Activated CD4-positive, alpha-beta T cell treated with anti-CD3 and anti-CD28 coated beads, Interleukin-2, amount 50 U/mL, for 24 hours (primary cell): ENCODE results near the gene MYO5B.

ENCODE experiments used
- DNase-seq, 2 donors: peaks; one replicate each; pipeline ENCODE4 v3.0.0-alpha.2; 2020; ENCODE audit warnings: low read depth in 1 of 2, low spot score in 1 of 2

The MYO5B gene

DNA sequence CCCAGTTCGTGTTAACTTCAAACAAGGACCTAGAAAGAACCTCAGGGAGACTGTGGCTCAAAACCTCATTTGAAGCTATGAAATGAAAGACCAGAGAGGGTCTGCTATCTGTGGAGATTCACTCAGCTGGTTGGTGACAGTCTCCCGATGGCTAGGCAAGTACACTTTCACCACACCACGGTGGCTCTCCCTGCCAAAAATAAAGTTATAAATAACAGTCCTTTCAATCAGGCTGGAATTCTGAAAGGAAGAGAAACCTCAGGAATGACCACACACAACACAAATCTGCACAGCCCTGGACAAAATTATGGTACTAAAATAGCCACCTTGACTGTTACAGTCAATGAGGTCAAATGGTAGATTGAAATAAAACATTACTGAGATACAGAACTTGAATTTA, 221.4 kb downstream of the MYO5B start:
- DNase-seq, result no peak

DNA sequence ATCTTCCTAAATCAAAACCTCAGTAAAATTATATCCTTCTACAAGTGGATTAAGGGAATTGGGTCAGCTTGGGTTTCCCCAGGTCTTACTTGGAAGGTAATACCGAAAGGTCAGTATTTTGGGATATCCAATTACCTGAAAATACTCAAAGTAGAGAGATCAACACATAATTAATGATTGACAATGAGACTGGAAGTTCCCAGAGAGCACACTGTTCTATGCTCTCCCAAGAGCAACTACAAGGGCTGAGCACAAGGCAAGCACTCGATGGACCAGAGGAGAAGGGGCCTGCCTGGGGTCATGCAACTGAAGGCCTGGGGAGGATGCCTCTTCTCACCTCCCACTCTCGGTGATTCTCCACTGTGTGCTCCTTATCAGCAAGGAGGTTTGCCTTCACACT, 222.4 kb downstream of the MYO5B start:
- no peak for DNase-seq

DNA sequence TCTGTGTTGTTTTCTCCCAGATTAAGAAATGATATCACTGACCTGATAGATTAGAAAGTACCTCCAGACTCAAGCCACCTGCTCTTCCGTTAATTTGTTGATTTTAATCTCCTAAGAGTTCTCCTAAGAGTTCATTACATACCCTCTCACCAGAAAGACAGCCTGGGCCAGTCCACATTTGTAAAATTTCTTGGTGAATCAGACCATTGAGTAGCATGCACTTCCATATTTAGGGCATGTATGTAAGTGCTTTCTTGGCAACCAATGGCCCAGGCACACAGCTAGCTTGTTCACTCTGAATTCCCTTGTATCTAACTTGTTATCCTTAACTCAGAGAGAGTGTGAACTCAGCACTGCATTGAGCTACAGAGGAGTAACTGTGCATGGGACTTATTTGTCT, 223.5 kb downstream of the MYO5B start:
- DNase-seq, result no peak

DNA sequence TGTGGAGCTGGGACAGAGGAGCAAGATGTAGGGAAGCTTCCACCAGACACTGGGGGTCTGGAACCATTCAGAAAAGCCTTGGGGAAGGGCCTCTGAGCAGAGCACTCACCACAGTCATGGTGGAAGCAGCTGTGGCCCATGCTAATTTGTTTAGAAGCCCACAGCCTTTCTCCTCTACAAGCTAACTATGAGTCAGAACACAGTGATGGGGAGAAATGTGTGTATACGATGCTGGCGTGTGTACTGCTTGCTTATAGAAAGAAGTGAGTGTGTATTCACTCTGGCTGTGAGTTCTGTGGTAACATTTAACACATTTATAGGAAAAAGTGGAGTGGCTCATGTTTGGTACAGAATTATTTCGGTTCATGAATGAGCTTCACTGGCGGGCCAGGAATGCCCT, 224.6 kb downstream of the MYO5B start:
- no peak for DNase-seq

DNA sequence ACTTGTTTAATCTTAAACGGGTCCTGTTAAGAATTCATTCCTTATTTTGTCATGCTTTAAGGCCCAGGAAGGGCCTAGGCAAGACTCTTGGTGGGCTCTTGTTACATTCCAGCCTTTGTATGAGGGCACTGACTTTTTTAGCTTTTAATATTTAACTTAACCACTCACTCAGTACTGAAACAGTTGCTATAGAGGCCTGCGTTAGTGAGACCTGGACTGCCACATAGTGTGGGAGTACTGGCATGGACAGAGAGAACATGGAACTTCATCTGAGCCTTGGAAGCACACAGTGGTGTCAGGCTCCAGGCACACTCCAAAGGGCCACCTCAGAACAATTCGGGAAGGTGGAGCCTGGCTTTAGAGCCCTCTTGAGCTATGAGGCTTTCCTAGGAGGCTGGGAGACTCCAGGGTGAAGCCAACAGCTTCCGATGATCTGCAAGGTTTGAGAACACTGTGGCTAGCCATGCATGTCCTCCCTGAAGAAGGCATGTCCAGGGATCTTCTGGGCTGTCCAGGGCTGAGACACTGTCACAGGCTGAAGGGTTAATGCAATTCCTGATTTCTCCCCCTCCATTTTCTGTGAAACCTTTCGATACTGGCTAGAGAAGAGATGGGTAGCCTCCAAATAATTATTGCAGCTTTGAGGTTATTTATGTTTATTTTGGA, 226.2 kb downstream of the MYO5B start:
- DNase-seq, result no peak

- DNase-seq, result no peak
Measured at GRCh38 chr18:49967636-49968313, 227.2 kb downstream of the MYO5B start.

- DNase-seq, result no peak
Measured at GRCh38 chr18:49967171-49967570, 227.8 kb downstream of the MYO5B start.

DNA sequence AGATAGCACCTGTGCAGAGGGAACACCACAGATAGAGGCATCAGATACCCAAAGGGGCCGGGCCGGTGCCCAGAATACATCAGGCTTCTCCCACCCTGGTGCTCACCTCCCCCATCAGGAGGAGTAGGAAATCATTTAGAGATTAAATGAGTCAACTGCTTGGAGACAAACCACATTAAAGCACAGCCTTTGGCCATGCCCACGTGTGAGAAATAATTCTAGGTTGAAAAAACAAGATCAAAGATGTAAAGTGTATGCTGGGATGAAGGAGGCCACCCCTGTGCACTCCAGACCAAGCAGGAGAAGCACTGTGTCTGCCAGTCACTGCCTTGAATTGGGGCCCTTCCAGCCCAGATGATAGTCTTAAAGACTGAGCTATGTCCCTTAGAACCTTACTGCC, 228.9 kb downstream of the MYO5B start:
- DNase-seq, result no peak

DNA sequence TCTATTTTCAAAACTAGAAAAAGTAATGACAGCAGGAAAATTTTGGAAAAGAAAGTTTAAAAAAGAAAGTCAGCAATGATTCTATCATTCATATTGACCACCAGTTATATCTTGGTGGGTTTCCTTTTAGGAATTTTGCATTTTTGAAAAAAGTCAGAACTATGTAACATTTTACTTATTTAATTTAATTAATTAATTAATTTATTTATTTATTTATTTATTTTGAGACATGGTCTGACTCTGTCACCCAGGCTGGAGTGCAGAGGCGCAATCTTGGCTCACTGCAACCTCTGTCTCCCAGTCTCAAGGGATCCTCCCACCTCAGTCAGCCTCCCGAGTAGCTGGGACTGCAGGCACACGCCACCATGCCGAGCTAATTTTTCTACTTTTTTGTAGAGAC, 231.7 kb downstream of the MYO5B start:
- no peak for DNase-seq

- no peak for DNase-seq
Measured at GRCh38 chr18:49961271-49961670, 233.7 kb downstream of the MYO5B start.

DNA sequence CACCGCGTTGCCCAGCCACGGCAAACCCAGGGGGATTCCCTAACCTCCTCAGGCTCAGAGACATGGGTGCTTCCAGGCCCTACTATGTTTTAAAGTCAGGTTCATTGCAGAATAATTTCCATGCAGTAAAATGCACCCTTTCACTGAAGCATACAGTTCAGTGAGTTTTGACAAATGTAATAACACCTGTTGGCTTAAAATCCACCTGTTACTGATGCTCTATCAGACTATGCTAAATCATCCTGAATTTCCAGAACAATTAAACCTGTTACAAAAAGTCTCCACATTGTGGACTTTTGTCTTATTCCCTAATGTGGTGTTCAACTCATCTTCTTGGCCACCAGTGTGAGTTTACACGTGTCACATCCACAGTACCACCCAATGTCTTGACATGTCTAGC, 234.6 kb downstream of the MYO5B start:
- no peak for DNase-seq

DNA sequence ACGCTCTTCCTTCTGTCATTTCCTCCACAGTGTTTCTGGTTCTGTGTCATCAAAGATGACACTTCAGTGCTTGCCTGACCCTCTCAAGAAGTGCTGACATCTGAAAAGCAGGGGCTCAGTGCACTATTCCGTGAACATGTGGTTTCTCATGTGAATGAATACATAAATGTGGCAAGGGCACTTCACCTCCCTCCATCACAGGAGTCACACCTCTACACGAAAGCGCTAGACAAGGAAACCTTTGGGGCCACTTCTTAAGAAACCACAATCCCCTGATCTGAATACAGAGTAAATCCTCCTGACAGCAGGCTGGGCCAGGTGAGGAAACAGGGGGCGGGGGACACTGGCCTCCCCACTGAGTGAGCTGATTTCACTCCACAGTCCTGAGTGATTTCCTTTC, 235.8 kb downstream of the MYO5B start:
- DNase-seq, result no peak

- DNase-seq, result no peak
Measured at GRCh38 chr18:49955263-49955662, 239.7 kb downstream of the MYO5B start.

GRCh38 chr18:49953391-49953790, 241.6 kb downstream of the MYO5B start:
- no peak for DNase-seq

DNA sequence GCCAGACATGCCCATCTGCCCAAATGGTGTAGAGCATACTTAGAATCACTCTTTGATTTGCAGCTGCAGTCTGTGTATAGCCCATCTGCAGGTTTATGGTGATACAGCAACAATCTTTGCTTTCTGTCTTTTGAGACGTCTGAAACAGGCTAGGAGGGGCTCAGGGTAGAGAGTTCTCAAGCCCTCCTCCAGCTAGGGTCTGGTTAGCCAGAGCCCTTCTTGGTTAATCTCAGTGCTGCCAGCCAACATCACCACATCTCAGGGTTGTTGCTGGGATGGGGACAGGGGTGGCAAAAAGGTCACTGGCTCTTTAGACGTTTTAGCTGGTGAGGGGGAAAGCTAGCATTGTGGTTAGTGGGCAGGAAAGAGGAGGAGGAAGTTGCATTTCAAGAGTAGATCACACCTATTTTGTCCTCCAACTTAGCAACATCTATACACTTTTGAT, 245.0 kb downstream of the MYO5B start:
- DNase-seq, result no peak

DNA sequence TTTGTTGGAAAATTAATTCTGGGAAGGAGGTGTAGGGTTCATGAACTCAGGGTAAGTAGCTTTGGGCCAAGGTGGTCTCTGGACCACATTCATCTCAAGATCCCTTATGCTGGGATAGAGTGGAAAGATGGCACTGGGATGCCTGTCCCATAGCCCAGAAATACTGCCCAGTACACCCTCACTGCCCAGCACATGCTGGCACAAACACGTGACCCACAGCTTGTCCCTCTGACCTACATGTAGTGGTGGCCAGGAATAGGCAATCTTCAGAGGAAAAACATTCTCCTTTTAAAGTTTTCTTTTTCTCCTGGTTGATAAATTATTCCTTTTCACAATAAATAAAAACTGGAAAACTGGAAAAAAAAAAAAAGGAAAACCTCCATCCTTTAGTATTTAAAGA, 246.0 kb downstream of the MYO5B start:
- no peak for DNase-seq

- no peak for DNase-seq
Measured at GRCh38 chr18:49944663-49945062, 250.3 kb downstream of the MYO5B start.

DNA sequence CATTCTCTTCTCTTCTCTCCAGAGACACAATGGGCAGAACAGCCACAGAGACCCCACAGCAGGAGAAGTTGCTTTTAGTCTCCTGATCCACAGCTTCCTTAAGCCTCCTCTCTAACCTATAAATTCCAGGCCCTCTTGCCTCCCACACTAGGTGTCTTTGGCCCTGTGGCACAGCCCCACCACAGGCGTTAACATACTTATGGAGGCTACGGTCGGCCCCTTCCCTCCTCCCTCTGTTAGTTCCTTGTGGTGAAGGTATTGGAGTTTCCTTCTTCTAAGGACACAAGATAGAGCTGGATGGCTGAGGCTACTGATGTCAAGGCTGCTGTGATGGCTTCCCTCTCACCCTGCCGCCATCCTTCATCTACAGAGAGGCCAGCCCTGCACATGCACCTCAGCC, 258.1 kb downstream of the MYO5B start:
- DNase-seq, result no peak

DNA sequence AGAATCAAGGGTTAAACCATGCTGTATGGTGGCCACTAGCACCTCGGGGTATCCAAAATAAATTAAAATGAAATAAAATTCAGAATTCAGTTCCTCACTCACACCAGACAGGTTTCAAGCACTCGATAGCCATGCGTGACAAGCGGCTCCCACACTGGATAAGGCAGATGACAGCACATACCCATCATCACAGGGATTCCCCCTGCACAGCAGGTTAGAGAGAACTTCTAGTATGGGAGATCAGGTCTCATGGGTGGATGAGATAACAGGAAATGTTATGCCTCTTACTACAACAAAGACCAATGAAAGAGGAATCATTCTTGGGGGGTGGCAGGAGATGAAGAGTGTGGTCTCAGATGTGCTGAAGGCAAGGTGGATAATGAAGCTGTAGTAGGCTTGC, 259.7 kb downstream of the MYO5B start:
- DNase-seq, result no peak

DNA sequence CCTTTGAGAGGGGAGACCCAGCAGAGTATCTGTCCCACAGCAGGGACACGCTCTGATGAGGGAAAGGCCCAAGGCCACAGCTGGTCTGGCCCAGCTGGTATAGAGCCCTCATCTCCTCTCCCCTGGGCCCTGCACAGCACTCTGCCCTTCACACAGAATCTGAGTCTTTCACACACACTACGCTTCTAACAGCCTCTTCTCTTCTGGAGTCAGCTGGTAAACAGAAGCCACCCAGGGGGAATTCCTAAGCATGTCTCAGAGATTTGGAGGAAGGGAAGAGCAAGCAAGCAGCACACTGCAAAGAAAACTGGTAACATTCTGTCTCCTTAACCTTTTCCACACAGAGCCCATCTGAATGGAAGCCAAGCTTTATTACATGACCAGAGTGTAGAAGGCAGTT, 260.5 kb downstream of the MYO5B start:
- no peak for DNase-seq

DNA sequence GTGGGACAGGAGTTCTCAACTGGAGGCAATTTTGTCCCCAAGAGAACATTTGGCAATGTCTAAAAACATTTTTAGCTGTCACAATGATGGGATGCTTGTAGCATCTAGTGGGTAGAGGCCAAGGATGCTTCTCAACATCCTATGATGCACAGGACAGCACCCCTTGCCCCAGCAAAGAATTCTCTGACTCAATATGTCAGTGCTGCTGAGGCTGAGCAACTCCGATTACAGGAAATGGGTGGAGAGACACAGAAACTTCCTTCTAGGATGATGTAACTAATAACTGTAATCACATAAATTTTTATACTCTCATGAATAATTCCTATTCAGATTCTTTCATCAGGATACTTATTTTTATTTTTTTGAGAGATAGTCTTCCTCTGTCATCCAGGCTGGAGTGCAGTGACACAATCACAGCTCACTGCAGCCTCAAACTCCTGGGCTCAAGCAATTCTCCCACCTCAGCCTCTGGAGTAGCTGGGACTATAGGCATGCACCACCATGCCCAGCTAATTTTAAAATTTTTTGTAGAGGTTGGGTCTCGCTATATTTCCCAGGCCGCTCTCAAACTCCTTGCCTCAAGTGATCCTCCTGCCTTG, 261.3 kb downstream of the MYO5B start:
- DNase-seq, result no peak

GRCh38 chr18:49931760-49932159, 263.2 kb downstream of the MYO5B start:
- no peak for DNase-seq

DNA sequence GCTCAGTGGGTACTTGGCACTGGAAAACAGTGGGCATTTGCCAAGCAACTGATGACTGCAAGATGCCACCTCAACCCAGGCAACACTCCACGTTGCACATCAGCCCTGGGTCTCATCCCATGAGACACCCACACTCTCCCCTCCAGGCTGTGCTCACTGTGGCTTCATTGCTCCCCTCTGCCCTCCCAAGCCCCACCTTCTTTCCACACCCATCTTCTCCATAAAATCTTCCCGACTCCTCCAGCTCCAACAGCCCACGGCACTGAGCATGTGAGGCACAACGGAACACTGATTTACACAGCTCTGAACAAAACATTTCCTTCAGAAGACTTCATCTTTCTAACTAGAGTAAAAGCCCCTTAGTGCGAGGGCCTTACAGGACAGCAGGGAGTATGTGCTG, 263.8 kb downstream of the MYO5B start:
- DNase-seq, result no peak
